ENCODE measurements around the gene HSBP1.

HSBP1 gene

GRCh38 chr16:83859265-83859664 is 51.5 kb downstream of the HSBP1 start:
- in situ Hi-C loops (cut with HindIII; ENCODE audit: low sequenced_read_pairs) = no loop called here

GRCh38 chr16:83862661-83863060 is 54.9 kb downstream of the HSBP1 start:
- DNase-seq (ENCODE audit: low read depth, low spot score) = no peak
- TF ChIP-seq, protein P1, sequence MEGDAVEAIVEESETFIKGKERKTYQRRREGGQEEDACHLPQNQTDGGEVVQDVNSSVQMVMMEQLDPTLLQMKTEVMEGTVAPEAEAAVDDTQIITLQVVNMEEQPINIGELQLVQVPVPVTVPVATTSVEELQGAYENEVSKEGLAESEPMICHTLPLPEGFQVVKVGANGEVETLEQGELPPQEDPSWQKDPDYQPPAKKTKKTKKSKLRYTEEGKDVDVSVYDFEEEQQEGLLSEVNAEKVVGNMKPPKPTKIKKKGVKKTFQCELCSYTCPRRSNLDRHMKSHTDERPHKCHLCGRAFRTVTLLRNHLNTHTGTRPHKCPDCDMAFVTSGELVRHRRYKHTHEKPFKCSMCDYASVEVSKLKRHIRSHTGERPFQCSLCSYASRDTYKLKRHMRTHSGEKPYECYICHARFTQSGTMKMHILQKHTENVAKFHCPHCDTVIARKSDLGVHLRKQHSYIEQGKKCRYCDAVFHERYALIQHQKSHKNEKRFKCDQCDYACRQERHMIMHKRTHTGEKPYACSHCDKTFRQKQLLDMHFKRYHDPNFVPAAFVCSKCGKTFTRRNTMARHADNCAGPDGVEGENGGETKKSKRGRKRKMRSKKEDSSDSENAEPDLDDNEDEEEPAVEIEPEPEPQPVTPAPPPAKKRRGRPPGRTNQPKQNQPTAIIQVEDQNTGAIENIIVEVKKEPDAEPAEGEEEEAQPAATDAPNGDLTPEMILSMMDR (IDR thresholded peaks at IDR 0.05; ENCODE audit: low read depth, low read length) = no peak
- no peak overlapping the region for H3K4me3 ChIP-seq (ENCODE audit: low read depth, low read length)
- in situ Hi-C loops (cut with HindIII; ENCODE audit: low sequenced_read_pairs) = no loop called here

More at GRCh38 chr16:83859265-83859664, 51.5 kb downstream of the HSBP1 start:
- TF ChIP-seq, protein P1 (IDR thresholded peaks at IDR 0.05; ENCODE audit: low read depth, low read length) = no peak
- no peak overlapping the region for H3K4me3 ChIP-seq (ENCODE audit: low read depth, low read length)
- DNase-seq (ENCODE audit: low read depth, low spot score) = no peak

DNA sequence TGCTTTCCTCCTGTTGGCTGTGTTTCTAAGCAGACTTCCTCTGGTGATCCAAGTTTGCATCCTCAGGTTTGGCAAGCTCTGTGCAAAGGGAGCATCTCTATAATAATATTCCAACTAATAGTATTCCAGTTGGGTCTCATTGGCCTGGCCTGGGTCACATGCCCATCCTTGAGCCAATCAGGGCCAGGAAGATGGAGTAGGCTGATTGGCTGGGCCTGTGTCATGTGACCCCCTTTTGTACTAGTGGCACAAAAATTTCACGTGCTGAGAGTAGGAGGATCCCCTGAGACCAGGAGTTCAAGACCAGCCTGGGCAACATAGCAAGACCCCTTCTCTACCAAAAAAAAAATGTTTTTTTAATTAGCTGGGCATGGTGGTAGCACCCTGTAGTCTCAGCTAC is 55.9 kb downstream of the HSBP1 start:
- DNase-seq (ENCODE audit: low read depth, low spot score) = no peak
- no peak overlapping the region for H3K4me3 ChIP-seq (ENCODE audit: low read depth, low read length)
- in situ Hi-C loops (cut with HindIII; ENCODE audit: low sequenced_read_pairs) = no loop called here
- TF ChIP-seq, protein P1 (IDR thresholded peaks at IDR 0.05; ENCODE audit: low read depth, low read length) = no peak

Measured in astrocyte of the spinal cord (primary cell).